CD14-positive monocyte (primary cell): ENCODE data around the gene RFLNA. TPM values are rescaled to one million over a fixed set of nuclear protein-coding genes. Genes with fewer than 3 reads are reported as not detected.

Experiments used
- DNase-seq, 3 donors: peaks; one replicate each; pipeline ENCODE4 v3.0.0-alpha.2; 2011 to 2022
- H2AFZ ChIP-seq: 2 replicates; pipeline ENCODE4 v1.6.0; 2012; ENCODE audit warnings: mild to moderate bottlenecking, low read depth, low read length, inconsistent platforms; ENCODE audit not compliant: insufficient read depth, poor library complexity, severe bottlenecking
- H3K27ac ChIP-seq, 2 donors: 1 replicate in 1 of 2; 2 replicates in 1 of 2; pipeline ENCODE4 v1.5.1; 2012 to 2013; ENCODE audit warnings: low read length in 2 of 2, control low read depth in 1 of 2, inconsistent platforms in 1 of 2, low read depth in 1 of 2, mild to moderate bottlenecking in 1 of 2
- H3K27me3 ChIP-seq, 2 donors: one replicate each; pipeline versions ENCODE4 v1.6.0 to v1.6.1; 2011 to 2013; ENCODE audit warnings: low read length in 2 of 2; ENCODE audit not compliant: control insufficient read depth in 2 of 2, insufficient read depth in 2 of 2
- H3K36me3 ChIP-seq, 2 donors: replicated peaks in 1 of 2; 1 replicate in 1 of 2; 2 replicates in 1 of 2; pipeline versions ENCODE4 v1.5.1 to v1.6.1; 2012 to 2013; ENCODE audit warnings: low read length in 2 of 2, control low read depth in 1 of 2, inconsistent platforms in 1 of 2, mild to moderate bottlenecking in 1 of 2; ENCODE audit not compliant: insufficient read depth in 2 of 2, control insufficient read depth in 1 of 2
- H3K4me1 ChIP-seq, 2 donors: 1 replicate in 1 of 2; 2 replicates in 1 of 2; pipeline versions ENCODE4 v1.5.1 to v1.6.1; 2012 to 2013; ENCODE audit warnings: low read length in 2 of 2, control low read depth in 1 of 2, inconsistent platforms in 1 of 2, mild to moderate bottlenecking in 1 of 2, moderate library complexity in 1 of 2; ENCODE audit not compliant: insufficient read depth in 2 of 2, control insufficient read depth in 1 of 2
- H3K4me2 ChIP-seq: replicated peaks from 2 replicates; pipeline ENCODE3; 2012; ENCODE audit warnings: low read length, moderate library complexity, mild to moderate bottlenecking; ENCODE audit not compliant: poor library complexity, severe bottlenecking; ENCODE audit errors: extremely low read depth
- H3K4me3 ChIP-seq, 3 experiments: fragments of 200-600 bp in 1 of 3; sonication (generic) in 1 of 3; replicated peaks in 1 of 3; 1 replicate in 2 of 3; 2 replicates in 1 of 3; pipeline ENCODE4 v1.5.1; 2011 to 2013; ENCODE audit warnings: low read length in 3 of 3, mild to moderate bottlenecking in 3 of 3, control low read depth in 2 of 3, low read depth in 2 of 3, inconsistent platforms in 1 of 3, moderate library complexity in 1 of 3
- H3K79me2 ChIP-seq: 2 replicates; pipeline ENCODE4 v1.6.0; 2012; ENCODE audit warnings: mild to moderate bottlenecking, control low read depth, inconsistent platforms, low read length, moderate library complexity; ENCODE audit not compliant: insufficient read depth
- H3K9ac ChIP-seq: 2 replicates; pipeline ENCODE4 v1.6.0; 2017; ENCODE audit warnings: low read length, mild to moderate bottlenecking; ENCODE audit not compliant: insufficient read depth, poor library complexity, severe bottlenecking
- H3K9me3 ChIP-seq, 2 donors: replicated peaks in 1 of 2; 1 replicate in 1 of 2; 2 replicates in 1 of 2; pipeline versions ENCODE4 v1.5.1 to v1.6.1; 2012 to 2013; ENCODE audit warnings: low read length in 2 of 2, control low read depth in 1 of 2; ENCODE audit not compliant: control insufficient read depth in 1 of 2, insufficient read depth in 1 of 2
- H4K20me1 ChIP-seq: 2 replicates; pipeline ENCODE4 v1.6.0; 2012; ENCODE audit warnings: mild to moderate bottlenecking, low read length, control low read depth, moderate library complexity; ENCODE audit not compliant: insufficient read depth
- H3K27ac Mint-ChIP-seq, 7 donors: one replicate each; pipeline ENCODE4 v1.8.0; 2020; ENCODE audit warnings: mild to moderate bottlenecking in 7 of 7, mixed read lengths in 7 of 7, moderate library complexity in 6 of 7, inconsistent platforms in 2 of 7
- H3K27me3 Mint-ChIP-seq, 3 donors: one replicate each; pipeline ENCODE4 v1.8.0; 2021 to 2022; ENCODE audit warnings: low read depth in 3 of 3, mild to moderate bottlenecking in 3 of 3, mixed read lengths in 3 of 3, moderate library complexity in 3 of 3, inconsistent platforms in 1 of 3
- H3K36me3 Mint-ChIP-seq, 2 donors: one replicate each; pipeline ENCODE4 v1.8.0; 2020; ENCODE audit warnings: mixed read lengths in 2 of 2, inconsistent platforms in 1 of 2, mild to moderate bottlenecking in 1 of 2
- H3K4me1 Mint-ChIP-seq: one replicate; pipeline ENCODE4 v1.8.0; 2020; ENCODE audit warnings: mild to moderate bottlenecking, mixed read lengths
- H3K4me3 Mint-ChIP-seq, 2 donors: one replicate each; pipeline ENCODE4 v1.8.0; 2020; ENCODE audit warnings: mild to moderate bottlenecking in 2 of 2, mixed read lengths in 2 of 2, moderate library complexity in 1 of 2
- H3K9me3 Mint-ChIP-seq, 7 donors: one replicate each; pipeline ENCODE4 v1.8.0; 2020 to 2022; ENCODE audit warnings: mixed read lengths in 7 of 7, mild to moderate bottlenecking in 6 of 7, moderate library complexity in 6 of 7, inconsistent platforms in 2 of 7
- CTCF ChIP-seq: fragments of 200-600 bp; IDR thresholded peaks from one replicate; pipeline ENCODE4 v1.8.0; 2022; ENCODE audit warnings: antibody characterized with exemption, mild to moderate bottlenecking
- WGBS: methylation state at CpG from one replicate; pipeline ENCODE4 v1.1.5; 2013; ENCODE audit warnings: missing lambda C conversion rate; ENCODE audit not compliant: insufficient coverage; 5-methylcytosine and 5-hydroxymethylcytosine counted together
- intact Hi-C, 2 donors: fragments of 100-400 bp; cut with micrococcal nuclease; formaldehyde crosslinking; loops; one replicate each; pipeline versions ENCODE4 v1.15.0 to v1.15.1; 2023
- polyA plus RNA-seq, 3 donors: library from polyadenylated mRNA; depleted of rRNA in 1 of 3; unstranded in 2 of 3; stranded (reverse) in 1 of 3; fragments of 300-500 nt in 2 of 3; fragments of >200 nt in 1 of 3; fragmentation: Illumina TruSeq in 2 of 3; gene quantifications; 1 replicate in 2 of 3; 2 replicates in 1 of 3; pipeline ENCODE4 v1.2.3, GENCODE V29; 2012 to 2021
- small RNA-seq: library from RNA; depleted of rRNA; stranded (forward); fragments of <200 nt; gene quantifications from one replicate; pipeline ENCODE3, GENCODE V24; 2012; ENCODE audit warnings: low read depth; ENCODE audit not compliant: insufficient read length

RFLNA gene
- polyA plus RNA-seq, 3 donors, result not detected

DNA sequence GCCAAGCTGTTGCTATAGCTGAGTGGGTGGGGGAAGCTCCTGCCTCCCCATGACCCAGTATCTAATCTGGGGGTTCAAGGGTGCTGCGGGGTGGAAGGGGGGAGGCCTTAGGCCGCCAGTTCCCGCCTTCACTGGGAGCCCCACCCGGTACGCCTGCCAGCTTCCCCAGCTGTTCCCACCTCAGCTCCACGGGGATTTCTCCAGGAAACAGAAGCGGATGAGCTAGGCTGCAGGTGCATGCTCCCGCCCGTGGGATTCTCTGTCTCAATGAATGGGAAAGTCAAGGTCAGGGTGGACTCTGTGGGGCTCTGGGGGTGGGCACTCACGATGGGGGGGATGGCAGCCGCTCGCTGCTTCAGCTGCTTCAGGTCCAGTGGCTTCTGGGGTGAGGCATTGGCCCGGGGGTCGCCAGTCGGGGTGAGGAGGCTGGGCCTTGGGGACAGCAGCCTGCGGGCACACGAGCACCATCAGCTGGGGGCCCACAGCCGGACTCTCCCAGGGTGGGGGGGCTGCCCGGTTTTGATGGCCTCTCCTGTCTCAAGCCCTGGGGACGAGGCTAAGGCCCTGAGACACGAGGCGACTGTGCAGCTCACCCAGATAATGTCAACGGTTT is 68.6 kb downstream of the RFLNA start:
- no peak overlapping the region for H2AFZ ChIP-seq
- TF ChIP-seq CTCF, result no peak
- intact Hi-C loops, result no loop called here
- H3K4me1 Mint-ChIP-seq, result no peaks in the 10 kb centered on the region
- H3K4me1 ChIP-seq, result no peaks in the 10 kb centered on the region
- DNase-seq, result no peak
- peaks cover 60 to 84% of the 10 kb centered on the region in 2 donors for H3K36me3 Mint-ChIP-seq
- no peaks in the 10 kb centered on the region for H3K27me3 ChIP-seq
- 94% methylated on average over 22 of the region's 23 CpGs for WGBS
- H3K4me3 ChIP-seq, result no peak overlapping the region
- peaks cover 0 to 1% (median 0%) of the 10 kb centered on the region in 3 donors for H3K27me3 Mint-ChIP-seq
- H3K27ac Mint-ChIP-seq, result peak overlapping the region in 2 of 7 donors; percentile 16 to 32
- H3K36me3 ChIP-seq, result peaks cover 78 to 97% of the 10 kb centered on the region in 2 donors
- H3K9ac ChIP-seq, result no peak overlapping the region
- H3K79me2 ChIP-seq, result peaks cover 22% of the 10 kb centered on the region
- no peaks in the 10 kb centered on the region for H3K9me3 ChIP-seq
- peaks cover 100% of the 10 kb centered on the region for H4K20me1 ChIP-seq
- peak overlapping the region in 1 of 2 donors; percentile 14 for H3K27ac ChIP-seq
- no peaks in the 10 kb centered on the region for H3K9me3 Mint-ChIP-seq
- H3K4me2 ChIP-seq, result no peak overlapping the region
- no peak overlapping the region for H3K4me3 Mint-ChIP-seq

- Histone ChIP-seq H3K27ac (peak overlapping the region in 1 of 2 donors; percentile 9), H3K36me3 (peaks cover 76 to 96% of the 10 kb centered on the region in 2 donors), H3K79me2 (peaks cover 26% of the 10 kb centered on the region), H3K9me3 (no peaks in the 10 kb centered on the region), H3K4me2 (no peak overlapping the region), H2AFZ (no peak overlapping the region), H3K4me1 (no peaks in the 10 kb centered on the region), H3K9ac (no peak overlapping the region), H3K4me3 (no peak overlapping the region), H4K20me1 (peaks cover 100% of the 10 kb centered on the region), H3K27me3 (no peaks in the 10 kb centered on the region)
- intact Hi-C loops, result no loop called here
- H3K4me3 Mint-ChIP-seq, result no peak overlapping the region
- H3K27ac Mint-ChIP-seq, result peak overlapping the region in 2 of 7 donors; percentile 7 to 68
- H3K27me3 Mint-ChIP-seq, result peaks cover 0 to 1% (median 0%) of the 10 kb centered on the region in 3 donors
- peaks cover 0 to 2% (median 0%) of the 10 kb centered on the region in 7 donors for H3K9me3 Mint-ChIP-seq
- peaks cover 59 to 81% of the 10 kb centered on the region in 2 donors for H3K36me3 Mint-ChIP-seq
- DNase-seq, result no peak
- WGBS, result 98% methylated on average over 9 of the region's 11 CpGs
- TF ChIP-seq CTCF, result no peak
- no peaks in the 10 kb centered on the region for H3K4me1 Mint-ChIP-seq
Observed at GRCh38 chr12:124364543-124364942, 69.7 kb downstream of the RFLNA start.

Small RNA genes lying within 50 kb of the gene (small RNA-seq; reads per million reads assigned to genes)
- not detected for gene MIR6880
